GM21526 (cell line): ENCODE results near the gene PSMD14.
"Not testable (repeated sequence)": the region's sequence is repeated elsewhere in the genome, so short reads cannot be mapped to it uniquely, and the experiment has no call there.

ENCODE experiments used
- ATAC-seq: cut with Tn5 transposase; IDR thresholded peaks from one replicate; pipeline ENCODE4 v1.9.1; 2021; ENCODE audit warnings: moderate library complexity; ENCODE audit not compliant: unreplicated experiment, low FRiP score

Gene PSMD14

GRCh38 chr2:161332371-161332967, 24.2 kb downstream of the PSMD14 start:
- no peak for ATAC-seq

GRCh38 chr2:161335626-161336025, 27.4 kb downstream of the PSMD14 start:
- ATAC-seq = no peak

DNA sequence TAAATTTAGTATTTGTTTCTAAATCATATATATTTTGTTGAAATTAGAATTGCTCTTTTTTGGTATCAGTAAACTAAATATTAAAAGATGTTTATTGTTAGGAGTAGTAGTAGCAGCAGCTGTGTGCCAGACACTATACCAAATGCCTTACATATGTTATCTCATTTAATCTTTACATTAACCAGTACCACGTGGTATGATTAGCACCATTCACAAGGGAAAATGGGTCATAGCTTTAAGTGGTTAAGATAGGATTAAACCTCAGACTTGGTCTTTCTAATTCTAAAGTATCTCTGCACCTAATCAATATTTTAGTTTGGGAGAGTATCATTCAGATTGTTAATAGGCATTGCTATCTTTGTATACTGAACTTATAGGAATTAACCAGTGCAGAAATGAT, 29.0 kb downstream of the PSMD14 start:
- ATAC-seq = no peak

GRCh38 chr2:161339532-161339931, 31.3 kb downstream of the PSMD14 start:
- ATAC-seq = not testable (repeated sequence)

DNA sequence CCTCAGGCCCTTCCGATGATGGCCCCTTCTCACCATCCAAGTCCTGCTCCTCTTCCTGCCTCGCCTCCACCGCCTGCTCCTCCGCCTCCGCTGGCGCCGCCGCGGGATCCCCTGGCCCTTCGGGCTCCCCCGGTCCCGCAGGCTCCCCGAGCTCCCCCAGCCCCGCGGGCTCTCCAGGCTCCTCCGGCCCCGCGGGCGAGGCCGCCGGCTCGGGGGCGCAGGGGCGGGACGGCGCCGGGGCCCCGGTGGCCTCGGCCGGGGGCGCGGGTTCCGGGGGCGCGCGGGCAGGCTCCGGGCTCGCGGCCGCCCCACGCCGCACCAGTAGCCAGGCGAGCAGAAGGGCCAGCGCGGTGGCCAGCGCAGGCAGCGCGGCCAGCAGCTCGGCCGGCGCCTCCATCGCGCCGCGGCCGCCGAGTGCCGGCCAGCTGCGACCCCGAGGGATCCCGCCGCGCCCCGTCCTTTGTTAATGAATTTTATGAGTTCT, 32.7 kb downstream of the PSMD14 start:
- ATAC-seq = not testable (repeated sequence)

DNA sequence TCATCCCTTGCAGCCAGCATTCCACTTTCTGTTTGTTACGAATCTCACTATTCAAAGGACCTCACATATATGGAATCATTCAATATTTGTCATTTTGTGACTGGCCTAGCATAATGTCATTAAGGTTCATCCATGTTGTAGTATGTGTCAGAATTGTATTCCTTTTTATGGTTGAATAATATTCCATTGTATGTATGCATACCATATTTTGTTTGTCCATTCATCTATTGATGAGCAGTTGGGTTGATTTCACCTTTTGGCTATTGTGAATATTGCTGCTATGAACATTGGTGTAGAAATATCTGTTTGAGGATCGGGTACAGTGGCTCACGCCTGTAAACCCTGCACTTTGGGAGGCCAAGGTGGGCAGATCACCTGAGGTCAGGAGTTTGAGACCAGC, 35.0 kb downstream of the PSMD14 start:
- no peak for ATAC-seq

DNA sequence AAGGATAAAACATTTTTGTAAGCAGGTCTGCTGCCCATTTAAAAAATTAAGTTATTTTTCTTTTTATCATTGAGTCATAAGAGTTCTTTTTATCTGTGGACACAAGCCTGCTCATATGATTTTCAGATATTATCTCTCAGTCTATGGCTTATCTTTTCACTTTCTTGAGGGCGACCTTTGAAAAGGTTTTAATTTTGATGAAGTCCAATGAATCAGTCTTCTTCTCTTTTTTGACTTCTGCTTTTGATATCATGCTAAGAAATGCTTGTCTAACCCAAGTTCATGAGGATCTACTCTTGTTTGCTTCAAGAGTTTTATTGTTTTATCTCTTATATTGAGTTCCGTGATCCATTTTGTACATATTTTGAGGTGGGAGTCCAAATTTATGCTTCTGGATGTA, 36.5 kb downstream of the PSMD14 start:
- no peak for ATAC-seq

- no peak for ATAC-seq
These were observed 43.5 kb downstream of the PSMD14 start for GRCh38 chr2:161351678-161352077.

DNA sequence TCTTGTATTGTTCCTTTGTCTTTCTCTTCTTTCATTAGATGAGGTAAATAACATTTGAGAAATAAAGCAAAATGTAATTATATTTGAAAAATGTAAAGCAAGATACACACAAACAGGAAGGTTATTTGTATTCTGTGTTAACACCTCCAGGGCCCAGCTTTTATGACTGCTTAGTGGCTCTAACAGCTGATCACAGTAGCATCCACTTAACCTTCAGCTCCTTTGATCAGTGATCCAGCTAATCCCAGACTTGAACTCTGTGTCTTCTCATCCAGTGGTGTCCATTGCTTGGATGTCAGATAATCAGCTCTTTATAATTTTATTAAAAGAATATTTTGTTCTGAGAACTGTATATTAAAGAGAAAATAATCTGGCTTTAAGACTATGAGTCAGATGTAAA, 44.5 kb downstream of the PSMD14 start:
- no peak for ATAC-seq

DNA sequence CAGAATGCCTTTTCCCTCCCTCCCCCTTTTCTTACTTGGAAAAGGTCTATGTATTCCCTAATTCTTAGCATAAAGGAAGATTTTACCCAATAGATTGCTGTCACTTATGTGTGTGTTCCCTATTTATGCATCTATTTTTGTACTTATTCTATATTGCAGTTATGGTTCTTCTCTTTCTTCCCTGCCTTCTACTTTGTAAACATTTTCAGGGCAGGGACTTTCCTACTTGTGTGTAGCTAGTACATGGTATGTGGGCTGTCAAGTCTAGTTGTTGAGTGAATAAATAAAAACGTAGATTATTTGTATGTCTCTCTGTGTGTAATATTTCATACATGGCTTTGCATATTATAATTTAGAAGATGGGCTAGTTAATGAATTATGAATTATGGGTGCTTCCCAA, 45.3 kb downstream of the PSMD14 start:
- ATAC-seq = no peak

- ATAC-seq = no peak
These were observed 45.9 kb downstream of the PSMD14 start for GRCh38 chr2:161354106-161354505.

GRCh38 chr2:161355106-161355505, 46.9 kb downstream of the PSMD14 start:
- no peak for ATAC-seq

GRCh38 chr2:161355983-161356382, 47.8 kb downstream of the PSMD14 start:
- no peak for ATAC-seq

DNA sequence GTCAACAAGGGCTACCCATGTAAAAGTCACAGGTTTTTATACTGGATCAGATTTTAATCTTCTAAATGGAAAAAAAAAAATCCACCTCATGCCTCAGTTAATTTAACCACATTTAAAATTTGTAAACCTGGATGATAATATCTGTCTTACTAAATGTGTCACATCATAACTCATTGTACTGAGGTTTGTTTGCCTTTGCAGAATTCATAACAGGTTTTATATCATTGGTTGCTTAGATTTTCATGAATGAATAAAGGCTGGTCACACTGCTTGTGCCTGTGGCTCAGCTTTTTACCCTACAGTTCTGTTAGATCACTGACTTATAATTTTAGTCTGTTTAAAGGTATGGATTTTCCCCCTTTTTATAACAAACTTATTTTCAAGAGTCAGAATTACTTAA, 48.9 kb downstream of the PSMD14 start:
- ATAC-seq = no peak

DNA sequence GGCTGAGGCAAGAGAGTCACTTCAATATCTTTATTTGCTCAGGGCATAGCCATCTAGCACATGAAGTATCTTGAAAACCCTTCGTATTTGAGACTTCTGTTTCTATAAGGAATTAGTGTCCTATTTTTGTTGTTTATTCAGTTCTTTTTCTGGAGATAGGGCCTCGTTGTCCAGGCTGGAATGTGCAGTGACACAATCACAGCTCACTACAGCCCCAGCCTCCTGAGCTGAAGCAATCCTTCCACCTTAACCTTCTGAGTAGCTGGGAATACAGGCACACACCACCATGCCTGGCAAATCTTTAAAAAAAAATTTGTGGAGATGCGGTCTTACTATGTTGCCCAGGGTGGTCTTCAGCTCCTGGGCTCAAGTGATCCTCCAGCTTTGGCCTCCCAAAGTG, 50.6 kb downstream of the PSMD14 start:
- ATAC-seq = no peak

DNA sequence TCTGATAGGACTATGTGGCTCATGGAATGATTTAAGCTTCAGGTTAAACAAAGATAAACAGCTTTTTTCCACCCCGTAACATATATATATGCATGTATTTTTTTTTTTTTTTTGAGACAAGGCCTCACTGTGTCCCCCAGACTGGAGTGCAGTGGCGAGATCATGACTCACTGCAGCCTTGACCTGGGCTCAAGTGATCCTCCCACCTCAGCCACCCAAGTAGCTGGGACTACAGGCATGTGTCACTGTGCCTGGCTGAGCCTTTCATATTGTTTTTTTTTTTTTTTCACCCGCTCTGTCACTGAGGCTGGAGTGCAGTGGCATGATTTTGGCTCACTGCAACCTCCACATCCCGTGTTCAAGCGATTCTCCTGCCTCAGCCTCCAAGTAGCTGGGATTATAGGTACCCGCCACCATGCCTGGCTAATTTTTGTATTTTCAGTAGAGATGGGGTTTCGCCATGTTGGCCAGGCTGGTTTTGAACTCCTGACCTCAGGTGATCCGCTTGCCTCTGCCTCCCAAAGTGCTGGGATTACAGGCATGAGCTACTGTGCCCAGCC, 52.0 kb downstream of the PSMD14 start:
- ATAC-seq = not testable (repeated sequence)

DNA sequence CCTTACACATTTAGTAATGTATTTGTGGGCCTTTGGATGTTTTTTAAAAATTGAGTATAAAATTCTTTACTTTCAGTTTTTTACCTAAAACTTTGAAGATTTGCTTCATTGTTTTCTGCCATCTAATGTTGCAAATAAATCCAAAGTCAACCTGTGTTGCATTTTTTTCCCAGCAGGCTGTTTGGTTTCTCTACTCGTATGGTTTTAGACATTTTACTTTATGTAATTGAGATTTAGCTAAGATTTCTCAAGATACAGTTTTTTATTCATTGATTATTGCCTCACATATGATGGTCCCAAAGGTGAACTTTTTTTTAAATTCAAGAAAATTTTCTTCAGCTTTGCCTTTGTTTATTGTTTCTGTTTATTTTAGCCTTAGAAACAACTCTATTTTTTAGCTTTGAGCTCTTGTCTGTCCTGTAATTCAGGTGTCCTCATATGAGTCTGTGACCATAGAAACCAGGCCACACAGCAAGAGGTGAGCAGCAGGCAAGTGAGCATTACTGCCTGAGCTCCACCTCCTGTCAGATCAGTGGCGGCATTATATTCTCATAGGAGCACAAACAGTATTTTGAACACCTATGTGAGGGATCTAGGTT, 54.4 kb downstream of the PSMD14 start:
- no peak for ATAC-seq

- no peak for ATAC-seq
These were observed 59.5 kb downstream of the PSMD14 start for GRCh38 chr2:161367675-161368074.

- ATAC-seq = no peak
These were observed 61.1 kb downstream of the PSMD14 start for GRCh38 chr2:161369311-161369710.

- no peak for ATAC-seq
These were observed 62.8 kb downstream of the PSMD14 start for GRCh38 chr2:161370981-161371380.

- ATAC-seq = no peak
These were observed 63.6 kb downstream of the PSMD14 start for GRCh38 chr2:161371869-161372268.

- ATAC-seq = no peak
These were observed 65.7 kb downstream of the PSMD14 start for GRCh38 chr2:161373942-161374341.
